ENCODE data around the gene LIPE.

The LIPE gene

GRCh38 chr19:42378225-42379215 lies 48.7 kb downstream of the LIPE start:
- no peak for DNase-seq

GRCh38 chr19:42376177-42376555 lies 51.0 kb downstream of the LIPE start:
- DNase-seq, result no peak

GRCh38 chr19:42375415-42376176 lies 51.6 kb downstream of the LIPE start:
- DNase-seq, result no peak

- no peak for DNase-seq
Measured at GRCh38 chr19:42374826-42375376, 52.3 kb downstream of the LIPE start.

GRCh38 chr19:42370626-42371175 lies 56.5 kb downstream of the LIPE start:
- no peak for DNase-seq

- DNase-seq, result no peak
Measured at GRCh38 chr19:42370068-42370520, 57.1 kb downstream of the LIPE start.

- no peak for DNase-seq
Measured at GRCh38 chr19:42369433-42370067, 57.6 kb downstream of the LIPE start.

GRCh38 chr19:42368765-42369164 lies 58.4 kb downstream of the LIPE start:
- DNase-seq, result no peak

GRCh38 chr19:42368360-42368759 lies 58.8 kb downstream of the LIPE start:
- DNase-seq, result no peak

- DNase-seq, result no peak
Measured at GRCh38 chr19:42367929-42368328, 59.3 kb downstream of the LIPE start.

GRCh38 chr19:42366673-42367072 lies 60.5 kb downstream of the LIPE start:
- DNase-seq, result no peak

GRCh38 chr19:42363614-42364346 lies 63.4 kb downstream of the LIPE start:
- peak; percentile 34 for DNase-seq

- no peak for DNase-seq
Measured at GRCh38 chr19:42362891-42363440, 64.2 kb downstream of the LIPE start.

- DNase-seq, result no peak
Measured at GRCh38 chr19:42362342-42362741, 64.8 kb downstream of the LIPE start.

- DNase-seq, result no peak
Measured at GRCh38 chr19:42361545-42361910, 65.7 kb downstream of the LIPE start.

- DNase-seq, result no peak
Measured at GRCh38 chr19:42360787-42361544, 66.2 kb downstream of the LIPE start.

GRCh38 chr19:42357290-42357689 lies 69.9 kb downstream of the LIPE start:
- no peak for DNase-seq

- no peak for DNase-seq
Measured at GRCh38 chr19:42356686-42357085, 70.5 kb downstream of the LIPE start.

GRCh38 chr19:42355896-42356295 lies 71.3 kb downstream of the LIPE start:
- no peak for DNase-seq

GRCh38 chr19:42353341-42354015 lies 73.7 kb downstream of the LIPE start:
- DNase-seq, result no peak

All from GF-D8 (cell line).